SHP77 (cell line): Measurements from ENCODE around the gene NFATC1.

Experiments used
- DNase-seq, 2 experiments: peaks; one replicate each; lab custom pipeline; 2025; lab: John Stamatoyannopoulos, UW

NFATC1 gene

DNA sequence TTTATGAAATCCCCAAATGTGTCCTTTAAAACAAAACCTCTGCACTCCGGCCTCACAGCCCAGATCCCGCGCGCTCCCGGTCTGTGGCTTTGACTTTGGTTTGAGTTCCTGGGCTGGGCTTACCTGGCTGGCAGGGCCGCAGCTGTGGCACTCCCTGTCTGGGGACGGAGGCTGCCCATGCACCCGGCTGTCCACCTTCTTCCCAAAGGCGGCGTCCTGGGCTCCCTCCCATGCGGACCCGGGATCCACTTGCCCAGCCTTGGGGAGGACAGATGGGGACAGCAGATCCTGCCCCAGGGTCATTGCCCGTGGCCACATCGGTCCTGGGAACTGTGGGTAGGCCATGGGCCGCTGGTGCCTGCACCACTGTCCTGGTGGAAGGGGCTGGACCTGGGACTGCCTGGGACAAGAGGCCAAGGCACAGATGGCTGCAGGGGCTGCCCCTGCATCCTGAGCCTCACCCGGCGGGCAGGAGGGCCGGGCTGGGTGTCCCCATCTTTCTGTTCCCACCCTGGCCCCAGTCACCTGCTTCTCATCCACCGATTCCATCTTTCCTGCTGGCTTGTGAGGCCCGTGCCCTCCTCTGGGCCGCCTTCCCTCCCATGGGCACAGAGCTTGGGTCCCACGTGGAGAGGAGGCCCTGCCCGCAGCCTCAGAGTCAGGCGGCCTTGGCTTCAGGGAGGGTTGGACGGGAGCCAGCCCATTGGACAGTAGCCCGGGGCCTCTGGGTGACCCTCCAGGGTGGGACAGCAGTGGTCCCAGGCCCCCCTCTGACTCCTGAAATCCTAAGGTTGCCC lies 27.7 kb downstream of the NFATC1 start:
- no peak for DNase-seq

DNA sequence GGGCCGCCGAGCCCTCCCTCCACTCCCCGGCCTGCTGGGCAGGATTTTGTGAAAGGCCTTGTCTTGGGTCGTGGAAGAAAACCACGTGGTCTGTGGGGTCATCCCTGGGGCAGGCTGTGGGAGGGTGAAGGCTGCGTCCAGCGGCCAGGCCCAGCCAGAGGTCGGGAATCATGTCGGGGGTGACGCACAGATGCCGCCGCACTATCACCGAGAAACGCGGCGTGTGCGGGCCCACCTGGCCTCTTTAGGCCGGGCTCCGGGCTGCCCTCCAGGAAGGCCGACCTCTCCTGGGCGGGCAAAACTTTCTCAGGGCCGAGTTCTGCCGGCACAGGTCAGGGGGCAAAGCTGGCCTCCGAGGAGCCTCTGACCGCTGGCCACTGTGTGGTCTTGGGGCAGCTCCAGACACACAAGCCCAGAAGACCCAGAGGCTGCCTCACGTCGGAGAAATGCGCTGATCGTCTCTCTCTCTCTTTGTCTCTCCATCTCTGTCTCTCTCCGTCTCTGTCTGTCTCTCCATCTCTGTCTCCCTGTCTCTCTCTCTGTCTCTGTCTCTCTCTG lies 28.4 kb downstream of the NFATC1 start:
- DNase-seq, result no peak

DNA sequence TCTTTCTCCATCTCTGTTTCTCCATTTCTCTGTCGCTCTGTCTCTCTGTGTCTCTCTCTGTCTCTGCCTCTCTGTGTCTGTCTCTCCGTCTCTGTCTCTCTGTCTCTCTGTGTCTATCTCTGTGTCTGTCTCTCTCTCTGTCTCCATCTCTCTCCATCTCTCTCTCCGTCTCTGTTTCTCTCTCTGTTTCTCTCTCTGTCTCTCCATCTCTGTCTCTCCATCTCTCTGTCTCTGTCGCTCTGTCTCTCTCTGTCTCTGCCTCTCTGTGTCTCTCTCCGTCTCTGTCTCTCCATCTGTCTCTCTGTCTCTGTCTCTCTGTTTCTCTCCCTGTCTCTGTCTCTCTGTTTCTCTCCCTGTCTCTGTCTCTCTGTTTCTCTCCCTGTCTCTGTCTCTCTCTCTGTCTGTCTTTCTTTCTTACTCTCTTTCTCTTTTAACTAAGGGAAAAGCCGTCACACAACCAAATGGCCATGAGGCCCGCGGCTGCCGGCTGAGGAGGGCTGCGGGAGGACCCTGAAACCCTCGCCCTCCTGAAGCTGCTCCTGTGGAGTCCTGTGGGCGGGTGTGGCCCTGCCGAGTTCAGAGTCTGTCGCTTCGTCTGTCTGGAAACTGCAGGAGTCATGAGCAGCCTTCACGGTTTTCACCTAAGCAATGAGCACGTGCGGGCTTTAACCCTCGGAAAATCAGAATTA lies 29.3 kb downstream of the NFATC1 start:
- DNase-seq, result no peak

DNA sequence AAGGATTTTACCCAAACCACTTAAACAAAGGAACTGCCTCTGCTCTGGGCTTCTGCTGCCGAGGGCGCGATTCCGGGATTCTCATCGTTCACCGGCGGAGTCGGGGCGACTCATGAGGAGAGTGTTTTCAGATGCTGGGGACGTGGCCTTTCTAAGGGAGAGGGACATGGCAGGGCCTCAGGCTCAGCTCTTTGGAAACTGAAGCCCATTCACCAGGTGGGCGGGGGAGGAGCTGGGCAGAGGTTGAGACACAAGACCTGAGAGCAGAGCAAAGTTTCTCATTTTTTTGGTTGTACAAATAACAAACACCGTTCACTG lies 29.8 kb downstream of the NFATC1 start:
- no peak for DNase-seq

DNA sequence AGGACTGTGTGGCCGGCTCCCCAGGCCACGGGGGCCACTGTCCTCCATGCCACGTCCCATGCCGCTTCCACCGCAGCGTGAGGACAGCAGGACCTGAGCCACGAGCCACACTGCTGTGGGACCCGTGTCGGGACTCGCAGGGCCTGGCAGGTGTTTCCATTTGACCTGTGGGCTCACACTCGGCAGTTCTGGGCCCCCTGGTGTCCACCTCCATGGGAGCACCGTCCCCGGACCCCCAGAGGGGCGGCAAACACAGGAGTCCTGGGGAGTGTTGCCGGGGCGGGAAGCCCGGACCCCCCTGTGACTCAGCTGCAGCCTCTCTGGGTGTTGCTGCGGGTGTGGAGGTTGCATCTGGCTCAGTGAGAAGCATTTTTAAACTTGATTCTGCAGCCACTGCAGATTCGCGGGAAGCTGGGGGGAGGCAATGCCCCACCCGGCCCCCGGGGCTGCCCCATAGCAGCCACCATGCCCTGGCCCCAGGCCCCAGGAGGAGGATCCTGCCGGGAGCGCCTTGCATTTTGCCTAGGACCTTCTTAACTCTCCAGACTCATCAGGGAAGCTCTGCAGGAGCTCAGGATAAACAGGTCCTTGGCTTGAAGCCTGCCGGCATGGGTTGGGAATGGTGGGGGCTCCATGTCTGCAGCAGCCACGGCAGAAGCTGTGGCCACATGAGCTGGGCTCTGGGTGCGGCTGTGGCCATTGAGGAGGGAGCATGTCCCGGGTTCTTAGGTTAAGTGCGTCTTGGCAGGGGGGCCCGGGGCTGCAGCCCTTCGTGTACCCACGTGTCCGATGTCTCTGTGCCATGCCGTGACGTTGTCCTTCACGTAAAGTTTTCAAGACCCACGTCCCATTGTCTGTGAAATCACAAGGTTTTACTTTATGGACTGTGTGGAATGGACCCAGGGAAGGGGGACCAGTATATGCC lies 30.9 kb downstream of the NFATC1 start:
- DNase-seq, result no peak

DNA sequence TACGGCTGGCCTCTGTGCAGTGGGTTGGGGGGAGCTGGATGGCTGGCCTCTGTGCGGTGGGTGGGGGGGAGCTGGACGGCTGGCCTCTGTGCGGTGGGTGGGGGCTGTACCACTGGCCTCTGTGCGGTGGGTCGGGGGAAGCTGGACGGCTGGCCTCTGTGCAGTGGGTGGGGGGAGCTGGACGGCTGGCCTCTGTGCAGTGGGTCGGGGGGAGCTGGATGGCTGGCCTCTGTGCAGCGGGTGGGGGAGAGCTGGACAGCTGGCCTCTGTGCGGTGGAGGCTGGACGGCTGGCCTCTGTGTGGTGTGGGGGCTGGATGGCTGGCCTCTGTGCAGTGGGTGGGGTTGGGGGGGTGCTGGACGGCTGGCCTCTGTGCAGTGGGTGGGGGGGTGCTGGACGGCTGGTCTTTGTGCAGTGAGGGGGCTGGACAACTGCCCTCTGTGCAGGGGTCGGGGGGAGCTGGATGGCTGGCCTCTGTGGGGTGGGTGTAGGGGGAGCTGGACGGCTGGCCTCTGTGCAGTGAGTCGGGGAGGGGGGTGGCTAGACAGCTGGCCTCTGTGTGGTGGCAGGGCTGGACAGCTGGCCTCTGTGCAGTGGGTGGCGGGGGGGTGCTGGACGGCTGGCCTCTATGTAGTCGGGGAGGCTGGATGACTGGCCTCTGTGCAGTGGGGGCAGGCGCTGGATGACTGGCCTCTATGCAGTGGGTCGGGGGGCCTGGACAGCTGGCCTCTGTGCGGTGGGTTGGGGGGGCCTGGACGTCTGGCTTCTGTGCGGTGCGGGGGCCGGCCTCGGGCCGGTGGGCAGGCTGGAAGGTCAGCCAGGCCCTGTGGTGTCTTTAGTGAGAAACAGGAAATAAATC lies 31.9 kb downstream of the NFATC1 start:
- DNase-seq, result no peak

DNA sequence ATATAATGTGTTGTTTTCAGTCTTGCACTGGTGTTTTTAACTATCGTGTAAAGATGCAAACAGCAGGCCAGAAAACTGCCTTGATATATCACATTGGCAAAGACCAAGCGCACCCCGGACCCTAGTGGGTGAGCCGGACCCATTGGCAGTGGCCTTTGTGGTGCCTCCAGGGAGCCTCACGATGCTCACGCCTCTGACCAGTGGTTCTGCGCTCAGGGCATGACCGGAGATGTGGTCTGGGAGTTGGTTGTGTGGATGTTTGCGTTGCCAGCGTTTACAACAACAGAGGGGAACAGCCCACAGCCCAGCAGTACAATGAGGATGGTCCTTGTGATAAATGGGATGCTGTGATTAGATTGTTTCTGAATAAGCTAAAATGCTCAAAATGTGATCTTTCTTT lies 32.6 kb downstream of the NFATC1 start:
- DNase-seq, result no peak

DNA sequence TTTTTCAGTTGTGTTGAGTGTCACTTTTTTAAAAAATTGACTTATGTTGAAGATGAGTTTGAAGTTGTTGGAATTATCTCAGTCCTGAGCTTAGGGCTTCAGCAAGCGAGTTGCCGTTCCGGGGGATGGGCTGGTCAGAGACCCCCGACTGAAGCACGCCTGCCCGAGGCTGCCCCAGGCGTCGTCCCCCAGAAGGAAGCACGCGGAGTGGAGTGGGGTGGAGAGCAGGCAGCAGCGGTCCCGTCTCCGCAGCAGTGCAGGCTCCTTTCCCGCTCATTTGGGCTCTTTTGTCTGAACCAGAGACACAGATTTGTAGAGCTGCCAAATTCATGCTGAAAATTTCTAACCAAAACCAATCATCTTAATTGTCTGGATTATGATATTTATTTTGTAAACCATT lies 33.7 kb downstream of the NFATC1 start:
- DNase-seq, result no peak

DNA sequence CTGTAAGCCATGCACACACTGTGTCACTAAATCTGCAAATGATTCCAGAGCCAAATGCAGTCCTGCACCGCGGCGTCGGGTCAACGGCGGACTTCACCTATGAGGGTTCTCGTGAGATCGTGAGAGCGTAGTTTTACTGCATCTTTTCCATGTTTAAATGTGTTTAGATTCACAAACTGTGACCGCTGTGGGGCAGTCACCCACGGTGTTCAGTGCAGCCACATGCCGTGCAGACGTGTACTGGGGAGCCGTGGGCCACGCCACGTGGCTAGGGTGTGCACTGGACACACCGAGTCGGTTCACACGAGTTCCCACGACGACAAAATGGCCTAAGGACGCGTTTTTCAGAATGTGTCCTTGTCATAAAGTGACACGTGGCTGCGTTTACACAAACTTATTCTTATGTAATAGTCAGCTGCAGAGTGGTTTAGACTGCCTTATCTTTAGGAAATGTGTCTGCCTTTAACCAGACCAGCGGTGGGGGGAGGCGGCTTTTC lies 34.1 kb downstream of the NFATC1 start:
- DNase-seq, result no peak

DNA sequence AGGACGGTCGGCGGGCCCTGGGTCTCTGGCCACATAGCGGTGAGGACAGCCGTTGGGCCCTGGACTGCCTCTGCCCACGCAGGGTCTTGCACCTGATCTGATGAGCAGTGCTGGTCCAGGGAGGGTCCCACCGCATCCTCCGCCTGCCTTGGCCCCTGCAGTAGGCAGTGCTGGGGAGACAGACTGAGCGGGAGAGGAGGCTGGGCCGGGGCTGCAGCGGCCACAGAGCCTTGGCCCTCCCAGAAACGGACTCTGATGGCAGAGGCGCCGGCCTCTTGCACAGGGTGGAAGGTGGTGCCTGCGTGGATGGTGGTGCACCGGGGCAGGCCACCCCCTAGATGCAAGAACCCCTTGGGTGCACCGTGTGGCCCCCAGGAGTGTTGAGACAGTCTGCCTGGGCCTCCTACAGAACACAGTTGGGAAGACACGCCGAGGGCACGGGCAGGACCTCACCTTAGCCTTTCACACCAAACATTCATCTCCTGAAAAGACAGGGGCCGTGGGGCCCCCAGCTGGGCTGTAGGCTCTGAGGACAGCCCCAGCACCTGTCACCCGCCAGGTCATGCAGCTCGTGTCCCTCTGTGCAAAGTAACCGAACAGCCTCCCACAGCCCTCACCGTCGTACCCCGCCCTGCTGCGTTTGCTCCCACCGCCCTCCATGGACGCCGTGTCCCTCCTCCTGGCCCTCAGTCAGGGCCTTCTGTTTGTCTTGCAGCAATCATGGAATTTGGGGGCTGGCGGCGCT lies 36.8 kb downstream of the NFATC1 start:
- no peak for DNase-seq

DNA sequence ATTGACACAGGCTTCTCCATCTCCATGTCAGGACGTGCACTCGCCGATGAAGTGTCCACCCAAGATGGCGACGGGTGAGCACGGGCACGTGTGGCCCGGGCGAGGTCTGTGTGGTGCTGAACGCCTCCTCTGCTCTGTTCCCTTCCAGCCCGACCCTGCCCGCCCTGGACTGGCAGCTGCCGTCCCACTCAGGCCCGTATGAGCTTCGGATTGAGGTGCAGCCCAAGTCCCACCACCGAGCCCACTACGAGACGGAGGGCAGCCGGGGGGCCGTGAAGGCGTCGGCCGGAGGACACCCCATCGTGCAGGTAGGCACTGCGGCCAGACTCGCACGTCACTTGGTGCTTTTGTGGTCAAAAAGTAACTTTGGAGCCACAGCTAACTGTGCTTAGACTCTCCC lies 37.7 kb downstream of the NFATC1 start:
- DNase-seq, result no peak

DNA sequence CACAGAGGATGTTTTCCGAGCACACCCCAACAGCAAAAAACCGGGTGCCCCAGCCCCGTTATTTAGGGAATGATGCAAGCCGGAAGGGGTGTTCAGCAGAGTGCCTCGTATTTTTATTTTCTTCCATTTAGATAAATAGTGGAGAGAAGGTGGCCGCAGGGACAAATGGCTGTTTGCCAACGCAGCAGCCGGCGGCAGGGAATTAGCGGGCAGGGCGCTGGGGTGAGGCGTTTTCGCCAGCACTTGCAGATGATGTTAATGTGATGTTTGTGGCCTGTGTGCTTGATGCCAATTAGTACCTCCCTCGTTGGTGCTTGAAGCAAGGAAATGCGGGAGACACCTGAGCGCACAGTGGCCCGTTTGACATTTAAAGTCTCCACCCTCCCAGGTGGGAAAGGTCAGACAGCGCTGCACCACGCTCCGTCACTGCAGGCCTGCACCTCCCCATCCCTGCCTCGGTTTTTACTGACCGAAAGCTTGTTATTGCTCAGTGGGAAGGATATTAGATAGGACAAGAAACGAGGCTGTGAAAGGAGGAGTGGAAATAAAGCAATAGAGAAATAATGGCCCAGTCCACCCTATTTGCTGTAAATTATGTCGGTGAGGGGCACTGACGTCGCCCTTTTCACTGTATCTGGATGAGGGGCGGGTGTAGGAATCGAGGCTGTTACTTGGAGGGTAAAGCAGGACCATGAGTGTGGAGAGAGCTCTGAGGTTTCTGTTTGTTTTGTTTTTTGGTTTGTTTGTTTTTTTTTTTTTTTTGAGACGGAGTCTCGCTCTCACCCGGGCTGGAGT lies 39.1 kb downstream of the NFATC1 start:
- no peak for DNase-seq

DNA sequence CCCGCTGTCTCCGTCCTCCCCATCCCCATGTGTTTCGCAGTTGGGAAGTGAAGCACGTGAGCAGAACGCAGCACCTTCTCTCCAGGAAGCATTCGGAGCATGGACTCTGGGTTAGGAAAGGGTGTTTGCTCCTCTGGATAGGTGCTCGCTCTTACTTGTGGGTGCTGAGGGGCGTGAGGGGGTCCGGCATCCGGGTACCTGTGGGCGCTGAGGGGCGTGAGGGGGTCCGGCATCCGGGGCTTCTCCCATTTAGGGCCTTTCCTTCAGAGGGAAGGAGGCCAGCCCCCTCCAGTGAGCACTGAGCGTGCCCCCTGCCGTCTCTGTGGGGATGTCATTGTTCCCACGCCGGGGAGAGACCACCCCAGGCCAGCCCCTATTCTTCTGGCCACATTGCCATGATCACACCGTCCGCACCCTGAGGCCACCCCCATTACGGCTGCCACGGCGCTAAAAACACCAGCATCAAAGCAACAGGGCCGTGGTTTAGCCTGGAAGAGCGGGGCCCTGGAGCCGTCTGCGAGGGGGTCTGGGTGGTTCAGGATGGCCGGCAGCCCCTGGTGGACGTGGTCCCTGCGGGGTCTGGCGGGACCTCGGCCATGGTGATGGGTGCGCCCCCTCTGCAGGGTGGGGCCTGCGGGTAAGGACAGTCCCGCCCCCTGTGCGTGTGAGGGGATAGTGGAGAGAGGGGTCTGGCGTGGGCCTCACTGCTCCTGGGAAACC lies 41.0 kb downstream of the NFATC1 start:
- DNase-seq, result no peak

DNA sequence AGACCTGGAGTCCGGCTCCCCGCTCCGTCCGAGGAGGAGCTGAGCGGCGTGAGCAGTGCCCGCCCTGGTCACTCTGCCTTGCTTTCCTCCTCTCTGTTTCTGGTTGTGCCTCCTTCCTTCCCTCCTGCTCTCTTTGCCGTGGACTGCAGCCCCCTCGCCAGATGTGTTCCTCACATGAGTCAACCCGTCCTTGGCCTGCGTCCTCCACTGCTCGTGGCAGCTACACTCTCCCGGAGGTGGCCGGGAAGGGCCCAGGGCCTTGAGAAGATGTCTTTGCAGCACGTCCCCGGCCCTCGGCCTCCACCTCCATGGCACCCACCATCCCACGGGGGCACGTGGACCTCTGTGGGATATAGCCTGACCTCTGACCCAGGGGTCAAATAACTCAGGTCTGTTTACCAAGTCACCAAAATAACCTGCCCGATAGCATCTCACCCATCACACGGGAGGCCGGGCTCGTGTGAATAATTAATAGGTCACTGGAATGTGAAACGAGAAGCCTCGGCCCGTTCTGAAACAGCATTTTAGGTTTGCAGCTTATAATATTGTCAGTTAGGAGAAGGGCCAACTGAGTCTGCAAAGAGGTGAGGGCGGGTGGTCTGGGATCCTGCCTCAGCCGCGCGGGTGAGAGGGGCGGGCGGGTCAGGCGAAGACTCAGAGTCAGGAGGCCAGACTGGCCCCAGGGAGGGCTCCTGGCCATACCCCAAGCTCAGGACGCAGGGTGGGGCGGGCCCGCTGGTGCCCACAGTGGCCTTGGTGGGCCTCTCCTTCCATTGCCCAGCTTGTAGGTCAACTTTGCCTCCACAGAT lies 42.6 kb downstream of the NFATC1 start:
- no peak for DNase-seq

DNA sequence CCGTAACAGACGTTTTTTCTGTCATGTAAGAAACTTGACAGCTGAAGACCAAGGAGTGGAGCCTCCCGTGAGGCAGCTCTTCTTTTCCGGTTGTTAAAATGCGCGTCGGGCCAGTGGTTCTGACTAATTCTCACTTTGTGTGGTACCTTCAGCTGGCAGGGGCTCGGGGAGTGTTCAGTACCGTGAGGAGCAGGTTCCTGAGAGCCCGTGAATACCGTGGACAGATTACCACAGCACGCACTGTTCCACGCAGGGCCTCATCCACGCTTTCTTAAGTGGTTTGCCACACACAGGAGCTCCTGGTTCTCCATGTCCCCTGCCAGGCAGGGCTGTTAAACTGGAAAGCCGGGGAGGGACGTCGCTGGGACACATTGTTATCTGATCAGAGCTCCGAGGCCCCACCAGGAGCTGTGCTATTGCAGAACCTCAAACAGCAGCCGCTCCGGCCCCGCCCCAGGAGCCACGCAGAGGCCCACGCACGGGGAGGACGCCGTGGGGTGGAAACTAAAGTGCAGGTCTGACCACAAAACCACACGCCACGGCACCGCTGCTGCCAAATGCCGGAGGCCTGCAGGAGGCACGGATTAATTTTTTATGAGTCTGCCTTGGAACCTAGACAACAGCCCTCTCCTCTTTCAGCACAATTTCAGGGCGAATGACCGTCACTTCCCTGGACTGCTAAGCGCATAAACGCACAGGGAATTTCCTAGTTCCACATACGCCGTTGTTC lies 43.3 kb downstream of the NFATC1 start:
- DNase-seq, result no peak

DNA sequence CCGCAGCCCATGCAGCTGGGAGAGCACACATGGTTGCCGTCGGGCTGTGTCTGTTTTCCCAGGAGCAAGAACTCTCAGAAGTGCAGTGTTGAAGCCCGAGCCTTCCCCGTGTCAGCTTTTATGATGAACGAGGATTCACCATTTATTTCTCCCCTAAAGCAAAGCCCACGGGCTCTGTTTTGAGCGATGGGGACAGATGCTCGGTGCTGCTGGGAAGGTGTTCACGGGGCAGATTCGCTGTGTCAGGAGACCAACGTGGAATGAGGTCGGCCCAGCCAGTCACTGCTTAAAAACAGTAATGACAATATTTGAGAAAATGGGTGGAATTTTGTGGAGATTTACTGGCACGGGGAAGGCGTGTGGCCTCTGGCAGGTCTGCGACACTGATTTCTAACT lies 43.9 kb downstream of the NFATC1 start:
- no peak for DNase-seq

DNA sequence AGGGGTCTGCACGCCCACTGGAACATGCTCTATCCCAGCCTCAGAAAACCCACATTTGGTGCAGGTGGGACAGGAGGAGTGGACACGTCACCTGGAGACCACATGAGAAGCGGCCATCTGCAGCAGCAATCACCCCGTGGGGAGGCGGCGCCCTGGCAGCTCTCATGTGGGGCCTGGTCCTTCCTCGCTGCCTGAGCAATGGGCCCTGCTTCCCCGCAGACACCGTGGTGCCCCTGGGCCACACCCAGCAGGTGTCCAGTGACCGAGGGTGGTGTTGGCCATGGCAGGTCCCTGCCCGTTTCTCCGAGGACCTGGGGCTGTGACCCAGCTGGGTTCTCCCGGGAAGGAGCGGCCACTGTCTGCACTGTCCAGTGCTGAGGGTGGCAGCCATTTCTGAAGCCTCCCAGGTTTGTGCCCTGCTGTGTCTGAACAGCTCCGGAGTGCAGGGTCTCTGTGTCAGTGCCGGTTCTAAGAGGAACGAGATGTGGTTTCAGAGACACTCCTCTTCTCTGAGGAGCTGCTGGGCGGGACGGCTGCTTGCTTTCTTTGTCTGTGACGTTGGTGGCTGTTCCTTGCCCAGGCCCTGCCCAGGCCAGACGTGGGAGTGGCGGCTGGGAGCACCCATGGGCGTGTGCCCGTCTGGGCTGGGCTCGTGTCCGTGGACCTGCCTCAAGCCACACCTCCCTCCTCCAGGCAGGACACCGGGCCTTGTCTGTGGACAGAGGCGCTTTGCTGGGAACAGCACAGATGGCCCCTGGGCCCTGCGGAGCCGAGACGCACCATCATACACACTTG lies 44.8 kb downstream of the NFATC1 start:
- no peak for DNase-seq
